IPS DF 19.7 (cell line): Measurements from ENCODE around the gene CLIC1.
A peak's percentile ranks its signal among the peaks of the same experiment; 100 is the strongest.

Source experiments
- DNase-seq: peaks from one replicate; pipeline ENCODE4 v3.0.0-alpha.2; 2013; ENCODE audit warnings: low read depth, low spot score

The CLIC1 gene

GRCh38 chr6:31739639-31740396, 3.5 kb upstream of the CLIC1 start, which contains the start of gene MSH5:
MSH5 (plus strand) TSS chr6:31740005; CDS start chr6:31740467, 462 bp downstream.
- DNase-seq, result peak; percentile 99

- DNase-seq, result no peak
Observed at GRCh38 chr6:31737991-31738979, 2.0 kb upstream of the CLIC1 start.

GRCh38 chr6:31737315-31737990, 1.1 kb upstream of the CLIC1 start:
- DNase-seq, result no peak

- DNase-seq, result no peak
Observed at GRCh38 chr6:31736768-31737314, 511 bp upstream of the CLIC1 start.

- no peak for DNase-seq
Observed at GRCh38 chr6:31734821-31735406, 1.4 kb downstream of the CLIC1 start.

GRCh38 chr6:31734247-31734820, 2.0 kb downstream of the CLIC1 start:
- DNase-seq, result no peak

- no peak for DNase-seq
Observed at GRCh38 chr6:31733734-31734133, 2.6 kb downstream of the CLIC1 start.

GRCh38 chr6:31732029-31732428, 4.3 kb downstream of the CLIC1 start:
- no peak for DNase-seq

- DNase-seq, result no peak
Observed at GRCh38 chr6:31730631-31731086, 5.7 kb downstream of the CLIC1 start.

GRCh38 chr6:31729979-31730630, 6.2 kb downstream of the CLIC1 start:
- no peak for DNase-seq

- DNase-seq, result no peak
Observed at GRCh38 chr6:31729515-31729978, 6.8 kb downstream of the CLIC1 start.

- no peak for DNase-seq
Observed at GRCh38 chr6:31728767-31729514, 7.4 kb downstream of the CLIC1 start, which contains the start of gene DDAH2. DDAH2 (minus strand) TSS chr6:31729299; CDS start chr6:31729161, 138 bp downstream.

GRCh38 chr6:31727717-31728671, 8.3 kb downstream of the CLIC1 start:
- DNase-seq, result no peak

GRCh38 chr6:31727034-31727716, 9.2 kb downstream of the CLIC1 start:
- no peak for DNase-seq

- no peak for DNase-seq
Observed at GRCh38 chr6:31725502-31726350, 10.6 kb downstream of the CLIC1 start.

GRCh38 chr6:31723980-31724691, 12.2 kb downstream of the CLIC1 start:
- no peak for DNase-seq
